ENCODE data around the gene ITGA8. TPM values are rescaled to one million over a fixed set of nuclear protein-coding genes. Genes with fewer than 3 reads are reported as not detected.
A peak's percentile ranks its signal among the peaks of the same experiment; 100 is the strongest.
"Not testable (repeated sequence)": the region's sequence is repeated elsewhere in the genome, so short reads cannot be mapped to it uniquely, and the experiment has no call there.

Gene ITGA8
- polyA plus RNA-seq, 1 donor: 6.6 TPM

DNA sequence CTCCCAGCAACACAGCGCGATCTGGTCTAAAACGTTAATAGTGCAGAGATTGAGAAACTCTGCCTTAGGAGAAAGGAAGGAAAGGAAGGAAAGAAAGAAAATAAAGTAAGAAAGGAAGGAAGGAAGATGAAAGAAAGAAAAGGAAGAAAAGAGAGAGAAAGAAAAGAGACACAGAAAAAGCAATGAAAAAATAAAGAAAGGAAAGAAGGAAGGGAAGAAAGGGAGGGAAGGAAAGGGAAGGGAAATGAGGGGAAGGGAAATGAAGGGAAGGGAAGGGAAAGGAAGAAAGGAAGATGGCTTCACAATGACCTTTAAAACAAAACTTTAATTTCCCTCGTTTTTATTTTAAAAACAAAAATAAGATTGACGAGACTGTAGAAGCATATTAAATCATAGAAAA lies 173.1 kb downstream of the ITGA8 start:
- no peak for DNase-seq

DNA sequence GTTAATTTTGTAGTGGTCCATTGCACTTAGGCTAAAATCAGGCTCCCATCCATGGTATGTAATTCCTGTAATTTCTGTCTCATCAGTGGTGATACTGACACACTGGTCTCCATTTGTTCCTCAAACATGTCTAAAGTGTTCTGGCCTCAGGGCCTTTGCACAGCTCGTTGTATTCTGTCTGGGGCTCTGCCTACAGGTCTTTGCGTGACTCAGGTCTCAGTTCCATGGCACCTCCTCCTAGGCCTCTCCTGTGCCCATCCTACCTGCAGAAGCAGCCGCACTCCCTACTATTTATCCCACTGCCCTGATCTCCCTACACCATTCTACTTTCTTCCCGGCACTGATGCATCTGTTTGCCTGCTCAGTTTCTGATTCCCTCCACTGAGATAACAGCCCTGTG lies 173.8 kb downstream of the ITGA8 start:
- DNase-seq: no peak

DNA sequence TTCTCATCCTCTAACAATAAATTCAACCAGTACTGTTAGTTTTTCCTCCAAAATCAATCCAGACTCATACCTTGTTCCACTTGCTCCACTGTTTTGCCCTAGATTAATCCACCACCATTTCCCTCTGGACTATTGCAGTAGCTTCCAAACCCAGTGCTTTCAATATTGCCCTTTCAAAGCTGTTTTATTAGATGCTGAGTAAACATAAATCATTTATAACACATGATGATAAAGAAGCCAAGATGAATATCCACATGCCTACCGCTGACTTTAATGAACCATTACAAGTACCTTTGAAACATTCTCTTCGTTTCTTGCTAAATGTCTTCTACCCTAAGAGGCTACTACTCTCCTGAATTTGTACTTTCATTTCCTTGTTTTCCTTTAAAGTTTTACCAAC lies 174.5 kb downstream of the ITGA8 start:
- no peak for DNase-seq

DNA sequence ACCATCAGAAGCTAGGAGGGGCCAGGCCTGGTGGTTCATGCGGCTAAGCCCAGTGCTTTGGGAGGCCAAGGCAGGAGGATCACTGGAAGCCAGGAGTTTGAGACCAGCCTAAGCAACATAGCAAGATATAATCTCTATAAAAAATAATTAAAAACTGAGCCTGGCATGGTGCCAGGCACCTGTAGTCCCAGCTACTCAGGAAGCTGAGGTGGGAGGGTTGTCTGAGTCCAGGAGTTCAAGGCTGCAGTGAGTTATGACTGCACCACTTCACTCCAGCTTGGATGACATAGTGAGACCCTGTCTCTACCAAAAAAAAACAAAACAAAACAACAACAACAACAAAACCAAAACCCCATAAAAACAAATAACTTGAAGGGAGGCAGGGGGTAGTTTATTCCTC lies 175.7 kb downstream of the ITGA8 start:
- no peak for DNase-seq

DNA sequence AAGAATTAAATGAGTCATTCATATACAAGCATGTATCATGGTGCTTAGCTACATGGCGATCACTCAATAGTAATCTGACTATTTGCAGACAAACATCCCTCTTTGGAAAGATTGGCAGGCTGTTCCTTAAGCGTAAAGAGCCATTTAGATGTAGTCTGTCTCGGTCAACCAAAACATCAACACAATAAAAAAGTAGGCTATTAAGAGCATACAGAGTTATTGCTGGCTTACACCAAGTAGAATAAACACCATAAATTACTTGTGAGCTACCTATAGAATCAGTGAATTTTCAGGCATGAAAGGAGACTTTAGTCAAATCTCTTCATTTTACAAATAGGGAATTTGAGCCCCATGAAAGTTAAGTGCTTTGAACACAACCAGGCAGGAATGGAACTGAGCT lies 176.9 kb downstream of the ITGA8 start:
- no peak for DNase-seq

DNA sequence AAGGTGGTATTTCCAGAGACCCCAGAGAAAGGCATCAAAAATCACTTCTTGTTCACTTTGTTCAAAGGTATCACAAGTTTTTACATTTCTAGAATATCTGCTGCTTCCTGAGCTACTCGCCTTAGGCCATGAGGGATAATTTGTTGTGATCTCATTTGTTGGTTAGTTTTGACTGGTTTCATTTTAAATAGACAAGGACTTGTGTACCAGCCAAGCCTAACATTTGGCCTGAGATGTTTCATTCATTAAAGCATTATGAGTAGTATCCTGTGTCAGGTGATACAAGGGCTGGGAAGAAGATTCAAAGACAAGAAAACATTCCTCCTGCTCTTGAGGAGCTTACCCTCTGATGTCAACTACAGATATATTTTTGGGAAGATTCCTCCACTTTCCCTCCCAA lies 178.3 kb downstream of the ITGA8 start:
- DNase-seq: no peak

DNA sequence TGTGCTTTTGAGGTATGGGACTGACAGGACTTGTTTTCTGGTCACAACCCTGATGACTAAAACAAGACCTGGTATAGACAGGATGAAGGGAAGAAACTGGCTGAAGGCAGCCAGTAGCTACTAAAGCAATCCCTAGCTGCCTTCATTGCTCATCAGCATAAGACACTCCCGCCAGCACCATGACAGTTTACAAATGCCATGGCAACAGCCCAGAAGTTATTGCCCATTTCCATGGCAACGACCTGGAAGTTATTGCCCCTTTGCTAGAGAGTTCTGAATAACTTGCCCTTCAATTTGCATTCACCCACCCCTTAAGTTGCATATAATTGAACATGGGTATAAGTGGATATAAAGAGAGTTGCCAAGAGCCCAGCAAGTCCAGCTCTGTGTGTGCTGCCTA lies 179.0 kb downstream of the ITGA8 start:
- DNase-seq: no peak

DNA sequence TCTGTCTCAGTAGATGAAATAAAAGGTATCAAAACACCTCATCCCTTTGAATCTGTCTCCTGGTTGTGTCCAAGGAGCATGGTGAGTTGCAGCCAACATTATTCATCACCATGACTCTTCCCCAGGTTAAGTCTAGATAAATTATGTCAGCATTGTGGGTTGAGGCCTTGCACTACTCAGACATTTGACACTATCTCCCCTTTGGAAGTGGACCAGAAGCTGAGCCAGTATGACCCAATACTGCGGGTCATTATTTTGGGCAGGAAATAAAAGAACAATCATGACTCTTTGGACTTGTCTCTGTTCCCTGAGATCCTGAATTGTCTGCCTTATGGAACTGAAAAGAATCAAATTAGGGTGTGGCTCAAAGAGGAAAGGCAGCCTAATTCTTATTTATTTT lies 180.5 kb downstream of the ITGA8 start:
- no peak for DNase-seq

DNA sequence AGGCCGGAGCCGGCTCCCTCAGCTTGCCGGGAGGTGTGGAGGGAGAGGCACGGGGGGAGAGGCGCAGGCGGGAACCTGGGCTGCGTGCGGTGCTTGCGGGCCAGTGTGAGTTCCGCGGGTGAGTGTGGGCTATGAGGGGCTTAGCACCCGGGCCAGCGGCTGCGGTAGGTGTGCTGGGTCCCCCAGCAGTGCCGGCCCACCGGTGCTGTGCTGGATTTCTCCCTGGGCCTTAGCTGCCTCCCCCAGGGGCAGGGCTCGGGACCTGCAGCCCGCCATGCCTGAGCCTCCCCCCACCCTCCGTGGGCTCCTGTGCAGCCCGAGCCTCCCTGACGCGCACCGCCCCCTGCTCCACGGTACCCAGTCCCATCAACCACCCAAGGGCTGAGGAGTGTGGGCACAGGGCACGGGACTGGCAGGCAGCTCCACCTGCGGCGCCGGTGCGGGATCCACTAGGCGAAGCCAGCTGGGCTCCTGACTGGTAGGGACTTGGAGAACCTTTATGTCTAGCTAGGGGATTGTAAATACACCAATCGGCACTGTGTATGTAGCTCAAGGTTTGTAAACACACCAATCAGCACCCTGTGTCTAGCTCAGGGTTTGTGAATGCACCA lies 184.7 kb downstream of the ITGA8 start:
- DNase-seq: not testable (repeated sequence)

DNA sequence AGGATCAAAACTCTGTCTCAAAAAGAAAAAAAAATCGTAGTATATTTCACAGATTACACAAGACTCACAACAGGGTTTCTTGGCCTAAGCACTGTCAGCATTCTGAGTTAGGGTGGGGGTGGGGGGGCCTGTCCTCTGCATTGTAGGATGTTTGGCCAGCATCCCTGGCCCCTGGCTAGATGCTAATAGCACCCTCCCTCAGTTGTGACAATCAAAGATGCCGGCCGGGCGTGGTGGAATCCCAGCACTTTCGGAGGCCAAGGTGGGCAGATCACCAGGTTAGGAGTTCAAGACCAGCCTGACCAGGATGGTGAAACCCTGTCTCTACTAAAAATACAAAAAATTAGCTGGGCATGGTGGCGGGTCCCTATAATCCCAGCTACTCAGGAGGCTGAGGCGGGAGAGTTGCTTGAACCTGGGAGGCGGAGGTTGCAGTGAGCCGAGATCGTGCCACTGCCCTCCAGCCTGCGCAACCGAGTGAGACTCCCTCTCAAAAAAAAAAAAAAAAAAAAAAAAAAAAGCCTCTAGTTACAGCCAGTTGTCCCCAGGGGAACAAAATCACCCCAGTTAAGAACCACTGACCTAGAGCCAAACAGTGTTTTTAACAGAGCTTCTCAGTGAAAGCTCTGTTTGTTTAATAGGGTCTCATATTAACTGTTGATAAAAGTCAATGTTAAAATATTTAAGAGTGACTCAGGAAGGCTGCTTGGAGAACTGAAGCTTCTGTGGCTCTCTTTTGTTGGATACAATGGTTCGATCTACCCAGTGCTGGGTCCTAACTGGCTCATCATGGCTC lies 187.6 kb downstream of the ITGA8 start:
- DNase-seq: no peak

DNA sequence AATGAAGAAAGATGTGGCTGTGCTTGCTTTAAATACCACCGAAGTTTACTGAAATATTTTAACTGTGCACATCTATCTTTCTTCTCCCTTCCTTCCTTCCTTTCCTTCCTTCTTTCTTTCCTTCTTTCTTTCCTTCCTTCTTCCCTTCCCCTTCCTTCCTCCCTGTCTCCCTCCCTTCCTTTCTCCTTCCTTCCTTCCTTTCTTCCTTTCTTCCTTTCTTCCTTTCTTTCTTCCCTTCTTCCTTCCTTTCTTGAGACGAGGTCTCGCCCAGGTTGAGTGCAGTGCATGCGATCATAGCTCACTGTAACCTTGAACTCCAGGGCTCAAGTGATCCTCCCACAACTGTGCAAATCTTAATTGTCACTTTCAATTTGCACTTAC lies 190.9 kb downstream of the ITGA8 start:
- no peak for DNase-seq

DNA sequence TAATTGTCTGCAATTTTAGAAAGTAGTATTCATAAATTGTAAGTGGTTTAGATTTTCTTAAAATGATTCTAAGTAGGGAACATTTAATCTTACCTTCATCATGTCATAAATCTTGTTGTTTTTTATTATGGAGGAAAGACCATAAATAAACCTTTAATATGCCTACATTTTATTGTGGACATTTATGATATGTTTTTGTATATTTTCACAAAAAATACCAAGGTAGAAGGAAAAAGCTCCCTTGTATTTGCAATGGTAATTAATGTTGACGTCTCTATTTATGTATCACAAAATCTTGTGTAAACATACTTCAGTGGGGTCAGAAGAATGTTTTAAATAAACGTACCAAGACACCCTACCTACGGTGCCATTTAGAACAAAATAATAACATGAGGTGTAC lies 193.0 kb downstream of the ITGA8 start:
- DNase-seq: no peak

DNA sequence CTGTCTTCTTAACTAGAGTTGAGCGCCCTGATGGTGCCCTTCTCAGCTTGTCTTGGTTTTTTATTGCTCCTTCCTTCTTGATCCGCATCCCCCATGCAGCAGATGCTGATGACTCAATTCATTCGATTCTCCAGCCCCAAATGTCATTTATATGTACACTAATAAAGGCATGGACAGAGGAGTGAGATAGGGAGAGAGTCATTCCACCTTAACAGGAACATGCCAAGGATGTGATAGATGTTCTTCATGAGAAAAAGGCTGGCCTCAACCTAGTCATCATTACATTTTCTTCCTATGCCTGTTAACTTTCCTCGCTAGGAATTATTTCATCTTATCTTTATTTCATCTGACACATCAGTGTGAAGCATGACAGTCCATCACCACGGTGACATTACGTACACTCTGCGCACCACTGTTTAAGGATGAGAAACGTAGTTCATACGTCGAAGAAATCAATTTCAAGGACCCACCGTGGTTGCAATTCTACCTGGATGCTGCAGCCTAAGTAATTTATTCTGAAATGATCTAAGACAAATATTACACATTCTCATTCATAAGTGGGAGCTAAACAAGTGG lies 198.3 kb downstream of the ITGA8 start:
- no peak for DNase-seq

DNA sequence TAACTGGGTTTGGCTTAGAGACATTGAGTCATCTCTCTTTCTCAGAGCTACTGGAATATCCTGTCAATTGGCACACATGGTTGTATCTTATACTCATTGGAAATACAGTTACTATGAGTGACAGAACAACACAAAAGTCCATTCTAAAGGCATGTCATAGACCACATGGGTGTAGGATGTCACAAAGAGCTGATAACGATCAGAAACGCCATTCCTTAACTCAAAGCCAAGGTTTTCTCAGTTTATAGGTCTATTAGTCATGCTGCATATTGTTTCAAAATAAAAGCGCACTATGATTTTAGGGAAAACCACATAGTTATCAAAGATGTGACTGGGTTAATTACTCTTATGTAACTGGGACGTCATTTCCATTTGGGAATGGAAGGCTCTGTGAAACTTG lies 201.5 kb downstream of the ITGA8 start:
- DNase-seq: peak; percentile 21

DNA sequence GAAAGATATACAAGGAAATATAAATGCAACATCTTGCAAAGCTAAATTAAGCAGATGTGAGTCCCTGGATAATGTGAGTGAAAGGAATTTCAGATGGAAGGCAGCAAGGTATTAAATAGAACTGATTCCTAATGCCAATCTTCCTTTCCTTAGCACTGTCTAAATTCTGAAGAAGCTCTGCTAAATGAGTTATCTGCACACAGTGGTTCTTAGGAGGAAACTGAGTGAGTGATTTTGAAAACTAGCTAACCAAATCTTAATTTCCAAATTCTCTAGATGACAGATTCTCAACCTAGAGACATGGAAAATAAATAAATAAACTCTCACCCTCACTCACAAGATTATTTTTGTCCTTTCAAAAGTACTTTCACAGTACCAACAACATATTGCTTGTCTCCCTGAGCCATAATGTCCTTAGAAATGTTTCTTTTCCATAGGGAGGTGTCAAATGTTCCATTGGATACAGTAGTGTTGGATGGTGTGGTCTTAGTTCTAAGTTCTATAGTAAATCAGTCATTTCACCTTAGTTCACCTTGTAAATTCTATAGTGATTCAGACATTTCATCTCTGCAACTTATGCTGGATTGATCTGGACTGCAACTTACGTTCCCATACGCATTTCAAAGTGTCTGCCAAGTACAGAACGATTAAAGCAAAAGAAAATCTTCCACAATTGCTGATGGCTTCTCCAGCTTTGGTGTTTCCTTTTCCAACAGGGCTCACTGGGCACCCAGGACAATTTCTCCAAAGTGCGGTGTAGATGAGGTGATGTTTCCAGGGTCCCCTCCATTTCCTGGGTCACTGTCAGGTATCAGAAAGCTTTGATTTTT lies 203.3 kb downstream of the ITGA8 start:
- DNase-seq: peak; percentile 45

DNA sequence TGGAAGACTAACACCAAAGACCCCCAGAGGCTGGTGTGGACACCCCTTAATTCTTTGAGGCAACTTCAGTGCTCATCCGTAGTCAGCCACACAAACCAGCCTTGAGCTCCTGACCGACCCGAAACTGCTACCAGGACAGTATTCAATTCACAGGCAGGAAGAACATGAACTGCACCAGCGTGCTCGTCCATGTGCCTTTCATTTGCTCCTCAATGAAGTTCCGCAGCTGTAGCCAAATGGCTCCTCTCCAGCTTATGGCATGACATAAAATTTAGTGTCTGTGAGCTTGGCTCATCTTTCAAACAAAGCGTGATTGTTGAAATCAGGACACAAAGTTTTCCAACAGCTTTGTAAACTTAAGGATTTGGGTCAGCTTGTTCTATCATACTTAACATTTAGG lies 204.5 kb downstream of the ITGA8 start:
- peak; percentile 59 for DNase-seq

DNA sequence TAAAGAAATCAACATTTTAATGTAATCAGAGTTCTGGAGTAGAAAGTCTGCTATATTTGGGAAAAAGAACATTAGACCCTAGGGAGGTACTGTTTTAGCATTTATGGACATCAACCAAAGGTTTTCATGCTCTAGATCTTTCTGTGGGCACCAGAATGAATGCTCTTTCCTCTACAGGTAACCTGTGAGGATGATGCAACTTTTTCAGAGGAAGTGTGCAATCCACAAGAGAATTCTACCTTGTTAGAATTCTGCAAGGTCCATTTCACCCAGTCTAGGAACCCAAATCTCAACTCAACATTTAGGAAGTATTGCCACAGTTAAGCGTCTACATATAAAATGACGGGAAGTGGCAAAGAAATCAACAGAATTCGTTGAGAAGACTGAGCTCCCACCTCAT lies 208.8 kb downstream of the ITGA8 start:
- no peak for DNase-seq

DNA sequence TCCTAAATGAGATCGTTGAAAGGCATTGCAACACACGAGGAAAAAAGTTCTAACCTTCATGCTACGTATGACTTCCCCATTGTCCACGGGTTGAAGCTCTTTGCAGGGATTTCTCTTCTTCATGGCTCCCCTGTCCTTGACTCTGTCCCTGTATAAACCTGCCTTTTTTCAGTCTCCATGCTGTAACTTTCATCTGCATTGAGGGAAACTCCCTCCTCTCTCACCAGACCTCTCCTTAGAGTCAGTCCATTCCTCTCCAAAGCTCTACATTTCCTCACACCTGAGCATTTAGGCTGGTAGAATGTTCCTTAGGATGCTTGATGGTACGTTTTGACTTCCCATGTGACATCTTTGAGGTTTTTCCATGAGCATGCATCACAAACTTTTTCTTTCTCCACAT lies 214.4 kb downstream of the ITGA8 start:
- DNase-seq: no peak

DNA sequence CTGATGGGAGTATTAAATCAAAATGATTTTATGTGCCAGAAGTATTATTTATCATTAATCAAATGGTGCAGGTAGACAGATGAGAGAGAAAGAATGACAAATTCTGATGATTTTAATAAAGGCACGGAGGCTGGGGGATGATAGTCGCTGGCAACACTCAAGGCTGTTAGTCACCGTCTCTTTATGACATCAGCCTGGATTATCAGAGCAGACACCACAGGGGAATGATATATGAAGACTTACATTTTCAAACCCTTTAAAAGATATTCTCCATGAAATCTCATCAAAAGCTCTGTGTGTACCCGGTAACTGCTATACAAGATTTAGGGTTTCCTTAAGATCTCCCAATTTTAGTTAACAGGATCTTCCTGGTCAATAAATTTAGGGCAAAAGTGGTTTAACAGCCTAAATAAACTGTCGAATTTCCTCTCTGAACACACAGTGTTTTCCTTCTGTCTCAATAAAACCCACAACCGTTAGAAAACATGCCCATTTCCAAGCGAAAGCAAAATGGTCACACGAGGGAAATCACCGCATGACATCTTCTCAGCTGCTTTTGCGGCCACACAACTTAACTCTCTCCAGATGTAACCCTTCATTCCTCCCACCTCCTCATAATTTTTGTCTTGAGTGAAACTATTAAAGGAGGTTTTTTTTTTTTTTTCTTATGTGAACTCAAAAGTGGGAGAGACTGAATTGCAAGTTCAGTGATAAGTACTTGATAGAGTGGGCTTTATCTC lies 215.5 kb downstream of the ITGA8 start:
- DNase-seq: no peak

DNA sequence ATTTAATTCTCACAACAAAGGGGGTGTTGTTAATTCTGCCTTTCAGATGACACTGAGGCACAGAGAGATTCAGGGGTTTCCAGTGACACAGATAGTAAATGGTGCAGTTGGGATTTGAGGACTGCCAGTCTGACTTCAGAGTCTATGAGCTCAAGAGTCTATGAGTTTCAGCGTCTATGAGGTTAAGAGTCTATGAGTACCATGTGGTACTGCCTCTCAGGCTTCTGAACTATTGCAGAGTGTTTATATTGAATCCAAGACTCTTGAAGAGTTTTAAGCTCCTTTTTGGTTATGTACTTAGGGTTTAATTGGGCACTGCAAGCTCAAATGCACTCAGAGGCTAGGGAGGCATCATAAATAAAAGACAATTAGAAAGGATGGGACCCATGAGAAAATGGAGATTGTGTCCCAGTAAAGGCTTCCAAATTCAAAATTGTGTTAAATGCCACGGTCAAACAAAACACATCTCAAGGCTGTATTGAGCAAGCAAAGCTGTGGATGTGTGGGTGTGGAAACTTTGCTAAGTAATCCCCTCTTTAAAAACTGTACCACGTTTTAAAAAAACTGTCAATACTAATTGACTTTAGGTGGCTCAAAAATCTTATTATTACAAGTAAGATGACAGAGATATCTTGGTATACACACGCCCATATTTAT lies 224.7 kb downstream of the ITGA8 start:
- no peak for DNase-seq

DNA sequence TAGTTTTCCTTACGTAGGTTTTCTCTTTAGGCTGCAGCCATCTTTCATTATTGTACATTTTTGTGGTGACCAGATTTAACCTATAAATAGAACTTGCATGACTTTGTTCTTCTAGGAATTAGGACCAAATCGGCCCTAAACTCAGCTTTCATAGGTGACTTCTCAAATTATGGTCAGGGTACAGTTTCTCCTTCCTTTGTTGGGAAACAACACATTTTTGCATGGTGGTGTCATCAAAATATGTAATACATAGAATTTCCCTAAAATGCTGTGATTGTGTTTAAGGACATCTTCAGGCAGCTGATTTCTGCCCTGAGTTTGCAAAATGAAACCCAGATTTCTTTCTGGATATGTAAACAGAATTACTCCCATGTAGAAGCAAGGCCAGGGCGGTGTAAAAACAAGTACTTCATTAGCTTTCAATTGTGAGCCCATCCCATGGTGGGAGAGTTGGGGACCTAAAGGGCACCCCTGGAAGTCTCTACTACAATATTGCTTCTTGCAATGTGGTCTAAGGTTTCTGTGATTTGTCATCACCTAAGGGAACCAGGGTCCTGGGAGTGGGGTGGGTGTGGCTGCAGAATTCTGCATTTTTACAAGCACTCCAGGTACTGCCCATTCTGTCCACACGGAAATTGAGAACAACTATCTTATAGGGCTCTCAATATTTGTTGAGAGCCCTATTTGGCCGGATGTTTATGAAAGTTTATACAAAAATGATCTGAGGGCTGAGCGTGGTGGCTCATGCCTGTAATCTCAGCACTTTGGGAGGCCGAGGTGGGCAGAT lies 227.7 kb downstream of the ITGA8 start:
- no peak for DNase-seq

Data from hindlimb muscle (tissue), 1 donor.